ENCODE measurements around the gene TIPRL. TPM values are rescaled to one million over a fixed set of nuclear protein-coding genes. Genes with fewer than 3 reads are reported as not detected.

Gene TIPRL
- polyA plus RNA-seq, 2 of the 4 experiments (the other 2 are of a cell fraction) = 31.6 to 70.7 TPM

- Histone ChIP-seq H3K4me1 (no peaks in the 10 kb centered on the region), H3K9me3 (peaks cover 25% of the 10 kb centered on the region), H3K4me2 (no peak overlapping the region), H3K27ac (no peak overlapping the region), H3K4me3 (no peak overlapping the region)
- FAIRE-seq (no peak), DNase-seq (ENCODE audit: low read depth in 1 of 2, low spot score in 1 of 2) (no peak), ATAC-seq (no peak)
- CTCF ChIA-PET = interaction anchor here (1.0 to 2.9 kb wide), 3 partner anchors 8 to 15 kb away, joined by 3 to 11 read pairs (median 4); no protein-coding TSS in a partner anchor
- WGBS (ENCODE audit: missing lambda C conversion rate) = 42% methylated on average over 1 of the region's 1 CpG
- POLR2A ChIA-PET = no interaction called here
- TF ChIP-seq RFX5 (IDR thresholded peaks at IDR 0.05) = no peak
- TF ChIP-seq FOSL2 (IDR thresholded peaks at IDR 0.05) = no peak
- TF ChIP-seq FOSL2 (CRISPR knock-in tag; IDR thresholded peaks at IDR 0.05) = no peak
Measured at GRCh38 chr1:168159979-168160378, 18.8 kb upstream of the TIPRL start.

GRCh38 chr1:168161459-168161858, 17.3 kb upstream of the TIPRL start:
- CTCF ChIA-PET = interaction anchor here (2.9 kb wide), 1 partner anchor 16 kb away, joined by 11 read pairs; no protein-coding TSS in a partner anchor
- ATAC-seq (no peak), DNase-seq (ENCODE audit: low read depth in 1 of 2, low spot score in 1 of 2) (no peak), FAIRE-seq (no peak)
- TF ChIP-seq JUN (IDR thresholded peaks at IDR 0.05) (no peak), HMGXB4 (CRISPR knock-in tag; IDR thresholded peaks at IDR 0.05; ENCODE audit: borderline replicate concordance) (no peak), TFCP2L1 (CRISPR knock-in tag; IDR thresholded peaks at IDR 0.05) (no peak), HOXA7 (CRISPR knock-in tag; IDR thresholded peaks at IDR 0.05) (no peak), FOSB (CRISPR knock-in tag; IDR thresholded peaks at IDR 0.05) (no peak), MAFK (IDR thresholded peaks at IDR 0.05; ENCODE audit: partially characterized antibody) (no peak), BCL3 (IDR thresholded peaks at IDR 0.05) (no peak), E2F6 (IDR thresholded peaks at IDR 0.05; ENCODE audit: borderline replicate concordance, low read depth) (no peak), HES2 (IDR thresholded peaks at IDR 0.05) (no peak), RFX5 (IDR thresholded peaks at IDR 0.05) (no peak), POLR2AphosphoS2 (conservative IDR thresholded peaks at IDR 0.05; ENCODE audit: low read length) (no peak), RCOR1 (IDR thresholded peaks at IDR 0.05; ENCODE audit: low read depth, low read length) (no peak), ESRRA (IDR thresholded peaks at IDR 0.05; ENCODE audit: borderline replicate concordance, low read length) (no peak), NPAS2 (CRISPR knock-in tag; IDR thresholded peaks at IDR 0.05; ENCODE audit: borderline replicate concordance) (no peak), CHD4 (IDR thresholded peaks at IDR 0.05; ENCODE audit: borderline replicate concordance) (no peak), HOXB13 (CRISPR knock-in tag; IDR thresholded peaks at IDR 0.05; ENCODE audit: low read depth) (no peak), PBX3 (IDR thresholded peaks at IDR 0.05) (no peak), CBX2 (IDR thresholded peaks at IDR 0.05; ENCODE audit: borderline replicate concordance, low read depth) (no peak), REST (IDR thresholded peaks at IDR 0.05) (no peak), ZC3H11A (IDR thresholded peaks at IDR 0.05) (no peak)
- Histone ChIP-seq H3K4me3 (no peak overlapping the region), H3K4me2 (no peak overlapping the region), H3K4me1 (no peaks in the 10 kb centered on the region), H3K27ac (no peak overlapping the region), H3K9me3 (peaks cover 25% of the 10 kb centered on the region)
- WGBS (ENCODE audit: missing lambda C conversion rate) = 63% methylated on average over 2 of the region's 2 CpGs
- POLR2A ChIA-PET = no interaction called here

Data from A549 (cell line).